Ramos (cell line): ENCODE data around the gene TBC1D24.
"Not testable (repeated sequence)": the region's sequence is repeated elsewhere in the genome, so short reads cannot be mapped to it uniquely, and the experiment has no call there.

Source experiments
- in situ Hi-C: fragments of 300-500 bp; cut with MboI; formaldehyde crosslinking; loops from one replicate; pipeline ENCODE4 v1.14.3; 2022; ENCODE audit warnings: low sequenced_read_pairs; ENCODE audit not compliant: unreplicated experiment

Gene TBC1D24

DNA sequence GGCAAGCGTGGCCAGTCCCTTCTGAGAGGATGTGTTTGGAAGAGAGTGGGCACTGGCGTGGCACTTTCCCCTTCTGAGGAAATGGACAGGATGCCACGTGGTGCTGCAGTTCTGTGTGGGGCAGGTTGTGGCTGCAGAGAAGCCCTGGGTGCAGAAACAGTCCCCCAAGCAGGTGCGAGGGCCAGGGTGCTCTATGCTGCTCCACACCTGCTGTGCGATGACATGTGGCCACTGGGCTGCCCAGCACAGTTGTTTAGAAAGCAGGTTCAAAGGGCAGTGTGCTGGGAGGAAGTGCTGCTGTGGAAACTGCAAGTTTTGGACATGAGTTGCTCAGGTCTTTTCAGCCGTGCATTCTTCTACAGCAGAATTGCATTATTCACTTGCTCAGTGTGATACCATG, 66.5 kb downstream of the TBC1D24 start:
- in situ Hi-C loops, result not testable (repeated sequence)

DNA sequence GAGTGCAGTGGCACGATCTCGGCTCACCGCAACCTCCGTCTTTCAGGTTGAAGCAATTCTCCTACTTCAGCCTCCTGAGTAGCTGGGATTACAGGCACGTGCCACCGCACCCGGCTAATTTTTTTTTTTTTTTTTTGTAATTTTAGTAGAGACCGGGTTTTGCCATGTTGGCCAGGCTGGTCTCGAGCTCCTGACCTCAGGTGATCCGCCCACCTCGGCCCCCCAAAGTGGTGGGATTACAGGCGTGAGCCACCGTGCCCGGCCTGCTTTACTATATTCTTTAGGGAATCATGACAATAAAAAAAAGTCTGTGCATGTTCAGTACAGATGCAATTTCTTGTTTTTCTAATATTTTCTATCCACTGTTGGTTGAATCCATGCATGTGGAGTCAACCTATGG, 68.8 kb downstream of the TBC1D24 start:
- in situ Hi-C loops, result not testable (repeated sequence)

DNA sequence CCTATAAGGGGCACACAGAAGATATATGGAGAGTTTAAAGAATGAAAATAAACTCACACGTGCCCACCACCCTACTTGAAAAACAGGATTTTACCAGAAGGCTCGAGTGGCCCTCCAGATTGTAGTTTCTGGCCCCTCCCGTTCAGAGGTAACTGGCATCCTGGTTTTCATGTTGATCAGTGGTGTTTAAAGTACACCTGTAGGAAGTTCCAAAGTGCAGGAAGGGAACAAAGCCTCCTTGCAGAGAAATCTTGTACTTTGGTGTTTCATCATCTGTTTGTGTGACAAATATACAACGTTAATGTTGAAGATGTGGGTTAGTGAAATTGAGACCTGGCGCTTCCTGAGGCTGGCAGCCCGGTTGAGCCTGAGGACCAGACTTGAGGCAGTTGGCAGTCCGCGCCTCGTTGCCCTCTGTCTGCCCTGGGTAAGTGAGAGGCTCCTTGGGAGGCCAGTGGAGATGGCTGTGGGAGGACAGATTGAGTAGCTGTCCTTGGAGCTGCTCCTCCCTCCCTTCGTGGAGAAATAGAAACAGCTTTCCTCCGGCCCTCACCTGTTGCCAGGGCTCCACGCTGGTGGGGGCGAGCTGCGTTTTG, 75.5 kb downstream of the TBC1D24 start:
- in situ Hi-C loops, result not testable (repeated sequence)

DNA sequence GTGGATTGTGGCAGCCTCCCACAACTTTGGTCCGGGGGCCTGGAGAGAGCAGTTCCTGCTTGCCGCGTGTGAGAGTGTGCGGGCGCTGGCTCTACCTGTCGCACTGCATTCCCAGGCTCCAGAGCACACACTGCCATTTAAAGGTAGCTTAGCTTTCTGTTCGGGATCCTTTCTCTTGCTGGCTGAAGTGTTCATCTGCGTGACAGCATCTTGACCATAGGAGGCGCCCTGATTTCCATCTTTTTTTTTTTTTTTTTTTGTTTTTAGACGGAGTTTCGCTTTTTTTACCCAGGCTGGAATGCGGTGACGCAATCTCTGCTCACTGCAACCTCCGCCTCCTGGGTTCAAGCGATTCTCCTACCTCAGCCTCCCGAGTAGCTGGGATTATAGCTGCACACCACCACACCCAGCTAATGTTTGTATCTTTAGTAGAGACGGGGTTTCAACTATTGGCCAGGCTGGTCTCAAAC, 76.5 kb downstream of the TBC1D24 start:
- in situ Hi-C loops, result not testable (repeated sequence)

DNA sequence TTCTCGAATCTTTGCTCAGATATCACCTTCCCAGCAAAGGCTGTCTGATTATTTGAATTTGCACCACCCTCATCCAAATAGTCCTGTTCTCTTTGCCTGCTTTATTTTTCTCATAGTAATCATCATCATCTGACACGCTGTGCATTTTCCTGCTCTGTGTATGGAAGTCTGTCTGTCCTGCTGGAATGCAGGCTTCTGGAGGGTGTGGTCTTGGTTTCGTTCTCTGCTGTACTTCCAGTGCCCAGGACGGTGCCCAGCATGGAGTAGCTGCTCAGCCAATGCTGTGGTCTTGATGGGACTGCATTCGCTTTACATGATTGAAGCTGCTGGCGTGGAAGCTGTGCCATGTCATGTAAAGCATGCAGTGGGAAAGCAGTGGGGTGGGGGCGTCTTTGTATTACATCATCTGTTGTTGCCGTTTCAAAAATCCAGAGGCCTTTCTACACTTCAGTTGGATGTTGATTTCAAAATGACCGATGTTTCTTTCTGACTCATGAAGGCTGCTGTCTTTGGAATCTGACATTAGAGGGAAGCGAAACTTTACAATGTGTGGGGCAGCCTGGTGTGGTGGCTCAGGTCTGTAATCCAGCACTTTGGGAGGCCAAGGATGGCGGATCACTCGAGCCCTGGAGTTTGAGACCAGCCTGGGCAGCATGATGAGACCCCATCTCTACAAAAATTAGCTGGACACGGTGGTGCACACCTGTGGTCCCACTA, 79.9 kb downstream of the TBC1D24 start:
- in situ Hi-C loops, result not testable (repeated sequence)
